ENCODE measurements around the gene WASL. TPM values are rescaled to one million over a fixed set of nuclear protein-coding genes. Genes with fewer than 3 reads are reported as not detected.

WASL gene
- polyA plus RNA-seq, 2 of the 4 experiments (the other 2 are of a cell fraction) = 18.5 to 21.0 TPM

GRCh38 chr7:123643495-123644441 lies 105.0 kb downstream of the WASL start:
- Histone ChIP-seq H3K4me1 (no peaks in the 10 kb centered on the region), H3K27ac (no peak overlapping the region), H3K4me3 (no peak overlapping the region), H3K9me3 (no peaks in the 10 kb centered on the region), H3K4me2 (peak overlapping the region; percentile 31)
- DNase-seq (ENCODE audit: low read depth in 1 of 2, low spot score in 1 of 2) (peak in 1 of 2 experiments; percentile 13), FAIRE-seq (no peak), ATAC-seq (peak in 1 of 2 experiments; percentile 36; a peak in 3 of 6 replicates)
- TF ChIP-seq CBX8 (IDR thresholded peaks at IDR 0.05) (no peak), PHF8 (IDR thresholded peaks at IDR 0.05; ENCODE audit: borderline replicate concordance, low read depth) (no peak), MYC (IDR thresholded peaks at IDR 0.05; ENCODE audit: borderline replicate concordance, low read length) (no peak), BHLHE40 (IDR thresholded peaks at IDR 0.05; ENCODE audit: low read depth, low read length) (no peak)
- ChIA-PET POLR2A (interaction anchor here (0.5 kb wide), 1 partner anchor 8 kb away, joined by 3 read pairs; no protein-coding TSS in a partner anchor), CTCF (interaction anchor here (1.0 to 3.5 kb wide), 6 partner anchors 9 to 228 kb away, joined by 3 to 11 read pairs (median 3); no protein-coding TSS in a partner anchor)
- WGBS (ENCODE audit: missing lambda C conversion rate) = 17% methylated on average over 6 of the region's 6 CpGs

- ChIA-PET POLR2A (no interaction called here), CTCF (interaction anchor here (1.1 to 3.5 kb wide), 2 partner anchors 61 to 230 kb away, joined by 3 to 11 read pairs; no protein-coding TSS in a partner anchor)
- ATAC-seq (no peak), DNase-seq (ENCODE audit: low read depth in 1 of 2, low spot score in 1 of 2) (no peak), FAIRE-seq (no peak)
- 20% methylated on average over 5 of the region's 5 CpGs for WGBS (ENCODE audit: missing lambda C conversion rate)
- Histone ChIP-seq H3K9me3 (no peaks in the 10 kb centered on the region), H3K4me3 (no peak overlapping the region), H3K4me1 (no peaks in the 10 kb centered on the region), H3K4me2 (no peak overlapping the region), H3K27ac (no peak overlapping the region)
- TF ChIP-seq KDM1A (IDR thresholded peaks at IDR 0.05; ENCODE audit: low read depth) = no peak
- TF ChIP-seq EHMT2 (IDR thresholded peaks at IDR 0.05; ENCODE audit: low read depth) = no peak
- TF ChIP-seq TFCP2L1 (CRISPR knock-in tag; IDR thresholded peaks at IDR 0.05) = no peak
- TF ChIP-seq SMC3 (IDR thresholded peaks at IDR 0.05) = no peak
- TF ChIP-seq KDM5A (IDR thresholded peaks at IDR 0.05) = no peak
- no peak for TF ChIP-seq HDAC2 (IDR thresholded peaks at IDR 0.05)
- no peak for TF ChIP-seq USF2 (IDR thresholded peaks at IDR 0.05)
- TF ChIP-seq ZC3H11A (IDR thresholded peaks at IDR 0.05) = no peak
- no peak for TF ChIP-seq FOSB (CRISPR knock-in tag; IDR thresholded peaks at IDR 0.05)
- TF ChIP-seq MYC (IDR thresholded peaks at IDR 0.05; ENCODE audit: borderline replicate concordance, low read length) = no peak
- TF ChIP-seq ZNF302 (CRISPR knock-in tag; IDR thresholded peaks at IDR 0.05) = no peak
- no peak for TF ChIP-seq NR3C1 (IDR thresholded peaks at IDR 0.05)
- no peak for TF ChIP-seq RAD21 (conservative IDR thresholded peaks at IDR 0.05 in 1 of 2, IDR thresholded peaks at IDR 0.05 in 1 of 2)
- TF ChIP-seq NFE2L2 (conservative IDR thresholded peaks at IDR 0.05; ENCODE audit: low read length) = no peak
- no peak for TF ChIP-seq ESRRA (IDR thresholded peaks at IDR 0.05; ENCODE audit: borderline replicate concordance, low read length)
- TF ChIP-seq HES2 (IDR thresholded peaks at IDR 0.05) = no peak
- no peak for TF ChIP-seq MAZ (IDR thresholded peaks at IDR 0.05; ENCODE audit: borderline replicate concordance, low read depth, low read length)
- TF ChIP-seq EP300 (IDR thresholded peaks at IDR 0.05) = no peak
- no peak for TF ChIP-seq BHLHE40 (IDR thresholded peaks at IDR 0.05; ENCODE audit: low read depth, low read length)
Observed at GRCh38 chr7:123641901-123642300, 106.9 kb downstream of the WASL start.

GRCh38 chr7:123640583-123640982 lies 108.2 kb downstream of the WASL start:
- no peak for FAIRE-seq
- no peaks in the 10 kb centered on the region for H3K4me1 ChIP-seq
- DNase-seq (ENCODE audit: low read depth in 1 of 2, low spot score in 1 of 2) = no peak
- no peak overlapping the region for H3K4me3 ChIP-seq
- ATAC-seq = no peak
- H3K4me2 ChIP-seq = no peak overlapping the region
- H3K27ac ChIP-seq = no peak overlapping the region
- H3K9me3 ChIP-seq = no peaks in the 10 kb centered on the region
- CTCF ChIA-PET = no interaction called here
- POLR2A ChIA-PET = no interaction called here
- no peak for TF ChIP-seq FOXS1 (CRISPR knock-in tag; IDR thresholded peaks at IDR 0.05)
- TF ChIP-seq MAX (IDR thresholded peaks at IDR 0.05) = no peak
- no peak for TF ChIP-seq POLR2AphosphoS2 (conservative IDR thresholded peaks at IDR 0.05; ENCODE audit: low read length)
- TF ChIP-seq KDM5A (IDR thresholded peaks at IDR 0.05) = no peak
- no peak for TF ChIP-seq EHMT2 (IDR thresholded peaks at IDR 0.05; ENCODE audit: low read depth)
- no peak for TF ChIP-seq JUNB (IDR thresholded peaks at IDR 0.05)
- no peak for TF ChIP-seq REST (IDR thresholded peaks at IDR 0.05)
- no peak for TF ChIP-seq FOSB (CRISPR knock-in tag; IDR thresholded peaks at IDR 0.05)
- no peak for TF ChIP-seq HES2 (IDR thresholded peaks at IDR 0.05)

All from A549 (cell line).